HepG2 (cell line): Measurements from ENCODE around the gene FRMD5. TPM values are rescaled to one million over a fixed set of nuclear protein-coding genes. Genes with fewer than 3 reads are reported as not detected.

Experiments
- ATAC-seq: fragments of 200-7000 bp; cut with Tn5 transposase; 3 replicates; pipeline ENCODE4 v1.9.1; 2020; ENCODE audit warnings: mild to moderate bottlenecking, moderate library complexity
- BruUV-seq: library from RNA; stranded (reverse); fragments of 400-500 nt; replicated peaks from 2 replicates; lab custom pipeline; 2021; lab: Mats Ljungman, UMichigan
- CTCF ChIA-PET: fragments of 300-600 bp; formaldehyde crosslinking; extraction: SDS; loops from one replicate; lab custom pipeline; 2021; ENCODE audit warnings: low total read pairs, inconsistent platforms, low intra/inter-chr PET ratio; lab: Yijun Ruan, JAX
- POLR2A ChIA-PET: fragments of 350-600 bp; sonication (Branson Sonifier 250); formaldehyde crosslinking; loops from one replicate; lab custom pipeline; 2020; ENCODE audit warnings: antibody characterized with exemption, inconsistent platforms; lab: Yijun Ruan, JAX
- DNase-seq: peaks from one replicate; pipeline ENCODE4 v3.0.0-alpha.2; 2015; ENCODE audit warnings: low spot score
- FAIRE-seq: peaks from 3 replicates; lab custom pipeline; 2011; peaks lifted over from hg19 to GRCh38; lab: Jason Lieb, UNC
- H2AFZ ChIP-seq: one replicate; pipeline ENCODE4 v1.6.1; 2011; ENCODE audit warnings: low read length, inconsistent platforms
- H3K27ac ChIP-seq: fragments of 300-600 bp; 3 replicates; pipeline ENCODE4 v1.8.0; 2011; ENCODE audit warnings: mixed run types, mild to moderate bottlenecking, mixed read lengths, low read length, inconsistent platforms; ENCODE audit not compliant: insufficient read depth; ENCODE audit errors: extremely low read length
- H3K27me3 ChIP-seq, 2 experiments: fragments of 200-600 bp in 1 of 2; 2 replicates in 1 of 2; 3 replicates in 1 of 2; pipeline versions ENCODE4 v1.6.0 to v1.8.0; 2011; ENCODE audit warnings: low read length in 2 of 2, mild to moderate bottlenecking in 2 of 2, moderate library complexity in 2 of 2, inconsistent platforms in 1 of 2; ENCODE audit not compliant: insufficient read depth in 2 of 2, control insufficient read depth in 1 of 2
- H3K36me3 ChIP-seq, 2 experiments: fragments of 200-600 bp in 1 of 2; replicated peaks in 1 of 2; 2 replicates in 1 of 2; 3 replicates in 1 of 2; pipeline versions ENCODE4 v1.5.1 to v1.8.0; 2011; ENCODE audit warnings: low read length in 2 of 2, inconsistent platforms in 1 of 2; ENCODE audit not compliant: insufficient read depth in 2 of 2, control insufficient read depth in 1 of 2
- H3K4me1 ChIP-seq: 2 replicates; pipeline ENCODE4 v1.5.1; 2012; ENCODE audit warnings: low read length, inconsistent platforms; ENCODE audit not compliant: insufficient read depth
- H3K4me2 ChIP-seq: 2 replicates; pipeline ENCODE4 v1.6.0; 2011; ENCODE audit warnings: low read depth, low read length, inconsistent platforms
- H3K4me3 ChIP-seq, 3 experiments: fragments of 200-600 bp in 1 of 3; sonication (generic), shearing (Covaris generic) in 1 of 3; replicated peaks in 1 of 3; 2 replicates each; pipeline ENCODE4 v1.5.1; 2011 to 2016; ENCODE audit warnings: low read length in 3 of 3, inconsistent platforms in 2 of 3, low read depth in 2 of 3, mild to moderate bottlenecking in 2 of 3, control low read depth in 1 of 3, mixed read lengths in 1 of 3; ENCODE audit not compliant: insufficient read depth in 1 of 3
- H3K79me2 ChIP-seq: one replicate; pipeline ENCODE4 v1.6.1; 2011; ENCODE audit warnings: low read length, inconsistent platforms; ENCODE audit not compliant: insufficient read depth
- H3K9ac ChIP-seq: 2 replicates; pipeline ENCODE4 v1.6.0; 2011; ENCODE audit warnings: mild to moderate bottlenecking, low read depth, low read length, inconsistent platforms; ENCODE audit not compliant: insufficient read depth
- H3K9me3 ChIP-seq: 2 replicates; pipeline ENCODE4 v1.5.1; 2012; ENCODE audit warnings: mild to moderate bottlenecking, low read length
- H4K20me1 ChIP-seq: 2 replicates; pipeline ENCODE4 v1.6.0; 2011; ENCODE audit warnings: inconsistent platforms, mild to moderate bottlenecking, low read length, moderate library complexity; ENCODE audit not compliant: insufficient read depth
- NRL ChIP-seq: sonication (generic); formaldehyde crosslinking; IDR thresholded peaks from 2 replicates; pipeline ENCODE4 v1.5.0; 2020; ENCODE audit warnings: missing genetic modification reagents, mild to moderate bottlenecking, moderate library complexity, borderline replicate concordance
- ZNF296 ChIP-seq: sonication (generic); formaldehyde crosslinking; conservative IDR thresholded peaks from 2 replicates; pipeline ENCODE4 v1.5.0; 2020; ENCODE audit warnings: mild to moderate bottlenecking, missing genetic modification reagents
- ZNF337 ChIP-seq: sonication (generic); formaldehyde crosslinking; IDR thresholded peaks from 2 replicates; pipeline ENCODE4 v1.5.1; 2020; ENCODE audit warnings: missing genetic modification reagents, low read depth, mild to moderate bottlenecking, borderline replicate concordance
- WGBS: methylation state at CpG from one replicate; pipeline ENCODE4 v1.1.6; 2017; ENCODE audit warnings: low lambda C conversion rate; 5-methylcytosine and 5-hydroxymethylcytosine counted together
- in situ Hi-C: cut with HindIII; loops from 2 replicates; pipeline ENCODE4 v1.10.0; 2017; ENCODE audit warnings: low pct_unique_long_range_greater_than_20kb; ENCODE audit not compliant: extremely low pct_ligation_motif_present
- intact Hi-C: fragments of 100-400 bp; cut with micrococcal nuclease; formaldehyde crosslinking; loops from one replicate; pipeline ENCODE4 v1.10.0; 2022; ENCODE audit not compliant: unreplicated experiment
- polyA plus RNA-seq, 8 experiments: library from polyadenylated mRNA; depleted of rRNA in 3 of 8; stranded (reverse) in 7 of 8; unstranded in 1 of 8; fragments of >200 nt; fragmentation: Illumina TruSeq in 4 of 8; extraction: Trizol in 4 of 8; gene quantifications; 2 replicates each; pipeline versions ENCODE4 v1.2.1 to v1.2.3, GENCODE V29; 2011 to 2016; ENCODE audit warnings: low read depth in 4 of 8, missing spikeins in 1 of 8, mixed read lengths in 1 of 8; ENCODE audit not compliant: insufficient read depth in 1 of 8
- total RNA-seq, 5 experiments: library from RNA; depleted of rRNA; stranded (reverse); fragments of >200 nt; fragmentation: Illumina TruSeq; extraction: Trizol; gene quantifications; 2 replicates each; pipeline ENCODE4 v1.2.3, GENCODE V29; 2016; ENCODE audit warnings: low read depth in 1 of 5
- TF ChIP-seq, protein P1 (sequence below): sonication (generic); formaldehyde crosslinking; IDR thresholded peaks from 2 replicates; pipeline ENCODE4 v1.8.1; 2022; ENCODE audit warnings: low read depth, mild to moderate bottlenecking, missing genetic modification reagents

FRMD5 gene
- total and polyA plus RNA-seq, 2 of the 13 experiments (the other 11 are each of a cell fraction or from before 2014, with no cell fraction given) = 0.93 to 1.5 TPM

DNA sequence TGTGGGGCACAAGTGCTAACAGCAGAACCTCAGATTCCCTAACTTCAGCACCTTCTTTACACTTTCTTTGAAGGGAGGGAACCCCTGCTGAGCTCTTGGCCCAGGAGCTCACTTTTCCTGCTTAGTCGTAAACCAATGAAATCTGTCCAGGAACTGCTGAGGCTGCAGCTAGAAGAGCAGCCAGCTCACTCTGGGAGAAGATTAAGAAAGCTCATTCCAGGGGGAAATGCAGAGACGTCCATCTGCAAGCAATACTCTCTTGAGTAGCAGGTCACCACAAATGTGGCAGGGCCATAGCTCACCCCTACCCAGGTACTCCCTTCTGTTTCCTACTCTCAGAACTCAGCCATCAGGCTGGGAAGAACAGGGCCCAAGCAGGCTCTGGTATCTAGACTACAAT lies 265.0 kb downstream of the FRMD5 start:
- CTCF ChIA-PET = no interaction called here
- no peak for FAIRE-seq

DNA sequence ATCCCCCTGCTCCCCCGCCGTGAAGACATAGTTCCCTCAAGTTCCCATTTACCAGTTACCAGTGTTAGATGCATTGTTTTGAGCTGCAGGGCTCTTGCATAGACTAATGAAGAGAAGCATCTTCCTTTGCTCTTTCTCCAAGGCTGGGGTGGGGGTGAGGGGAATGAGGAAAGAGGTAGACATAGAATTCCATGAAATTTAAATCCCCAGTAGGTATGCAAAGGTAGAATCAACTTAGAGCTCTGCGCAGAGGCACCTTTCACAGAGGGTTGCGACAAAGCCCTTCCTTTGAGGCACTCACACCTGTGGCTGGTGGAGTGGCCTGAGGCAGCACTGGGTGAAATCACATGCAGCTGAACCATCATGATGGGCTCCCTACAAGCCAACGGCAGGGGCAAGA lies 266.9 kb downstream of the FRMD5 start:
- no peak for FAIRE-seq
- no peak overlapping the region for H3K9ac ChIP-seq
- H3K4me2 ChIP-seq = no peak overlapping the region
- no TSS peak for BruUV-seq
- peaks cover 0 to 6% of the 10 kb centered on the region in 2 experiments; a peak in 1 of 5 replicates for H3K27me3 ChIP-seq
- ChIA-PET POLR2A (no interaction called here), CTCF (no interaction called here)
- no peak for ATAC-seq
- H3K36me3 ChIP-seq = no peaks in the 10 kb centered on the region
- no peaks in the 10 kb centered on the region for H3K79me2 ChIP-seq
- H3K9me3 ChIP-seq = no peaks in the 10 kb centered on the region
- no peak for DNase-seq
- intact Hi-C loops = no loop called here
- no peak overlapping the region for H3K27ac ChIP-seq
- no peaks in the 10 kb centered on the region for H3K4me1 ChIP-seq
- H3K4me3 ChIP-seq = no peak overlapping the region
- no peaks in the 10 kb centered on the region for H4K20me1 ChIP-seq
- 66% methylated on average over 4 of the region's 5 CpGs for WGBS
- H2AFZ ChIP-seq = no peak overlapping the region
- no peak for TF ChIP-seq ZNF296 (CRISPR knock-in tag)
- TF ChIP-seq, protein P1, sequence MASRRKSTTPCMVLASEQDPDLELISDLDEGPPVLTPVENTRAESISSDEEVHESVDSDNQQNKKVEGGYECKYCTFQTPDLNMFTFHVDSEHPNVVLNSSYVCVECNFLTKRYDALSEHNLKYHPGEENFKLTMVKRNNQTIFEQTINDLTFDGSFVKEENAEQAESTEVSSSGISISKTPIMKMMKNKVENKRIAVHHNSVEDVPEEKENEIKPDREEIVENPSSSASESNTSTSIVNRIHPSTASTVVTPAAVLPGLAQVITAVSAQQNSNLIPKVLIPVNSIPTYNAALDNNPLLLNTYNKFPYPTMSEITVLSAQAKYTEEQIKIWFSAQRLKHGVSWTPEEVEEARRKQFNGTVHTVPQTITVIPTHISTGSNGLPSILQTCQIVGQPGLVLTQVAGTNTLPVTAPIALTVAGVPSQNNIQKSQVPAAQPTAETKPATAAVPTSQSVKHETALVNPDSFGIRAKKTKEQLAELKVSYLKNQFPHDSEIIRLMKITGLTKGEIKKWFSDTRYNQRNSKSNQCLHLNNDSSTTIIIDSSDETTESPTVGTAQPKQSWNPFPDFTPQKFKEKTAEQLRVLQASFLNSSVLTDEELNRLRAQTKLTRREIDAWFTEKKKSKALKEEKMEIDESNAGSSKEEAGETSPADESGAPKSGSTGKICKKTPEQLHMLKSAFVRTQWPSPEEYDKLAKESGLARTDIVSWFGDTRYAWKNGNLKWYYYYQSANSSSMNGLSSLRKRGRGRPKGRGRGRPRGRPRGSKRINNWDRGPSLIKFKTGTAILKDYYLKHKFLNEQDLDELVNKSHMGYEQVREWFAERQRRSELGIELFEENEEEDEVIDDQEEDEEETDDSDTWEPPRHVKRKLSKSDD (CRISPR knock-in tag) = no peak
- TF ChIP-seq, all 625 proteins: peak for 0
- in situ Hi-C loops = no loop called here

More for the DNA sequence above, 265.0 kb downstream of the FRMD5 start:
- no peak overlapping the region for H3K4me2 ChIP-seq
- intact Hi-C loops = no loop called here
- no peaks in the 10 kb centered on the region for H3K79me2 ChIP-seq
- H3K9ac ChIP-seq = no peak overlapping the region
- H3K9me3 ChIP-seq = no peaks in the 10 kb centered on the region
- no peaks in the 10 kb centered on the region for H3K4me1 ChIP-seq
- BruUV-seq = no TSS peak
- H3K27ac ChIP-seq = no peak overlapping the region
- no peak overlapping the region for H3K4me3 ChIP-seq
- no peak for ATAC-seq
- TF ChIP-seq ZNF337 (CRISPR knock-in tag) (no peak), NRL (CRISPR knock-in tag) (no peak)
- TF ChIP-seq, all 625 proteins: peak for 0
- no peak for DNase-seq
- peaks cover 0 to 10% of the 10 kb centered on the region in 2 experiments; a peak in 2 of 5 replicates for H3K27me3 ChIP-seq
- no peaks in the 10 kb centered on the region for H4K20me1 ChIP-seq
- POLR2A ChIA-PET = no interaction called here
- no peak overlapping the region for H2AFZ ChIP-seq
- in situ Hi-C loops = no loop called here
- 25% methylated on average over 2 of the region's 2 CpGs for WGBS
- no peaks in the 10 kb centered on the region for H3K36me3 ChIP-seq
